Coronary artery (tissue), 2 donors: Measurements from ENCODE around the gene TMPRSS4.
"Not testable (repeated sequence)": the region's sequence is repeated elsewhere in the genome, so short reads cannot be mapped to it uniquely, and the experiment has no call there.

Source experiments
- DNase-seq: peaks from one replicate; pipeline ENCODE4 v3.0.0-alpha.2; 2017; ENCODE audit warnings: low spot score
- H3K27ac ChIP-seq, 2 donors: fragments of 200-600 bp; sonication (generic); one replicate each; pipeline ENCODE4 v1.5.1; 2016 to 2019
- H3K4me3 ChIP-seq: fragments of 200-600 bp; sonication (generic); 2 replicates; pipeline ENCODE4 v1.5.1; 2016; ENCODE audit warnings: mild to moderate bottlenecking, moderate library complexity
- TF ChIP-seq, protein P1 (sequence below): fragments of 200-600 bp; sonication (generic); IDR thresholded peaks from one replicate; pipeline ENCODE4 v1.5.1; 2019; ENCODE audit warnings: antibody characterized with exemption

Gene TMPRSS4

DNA sequence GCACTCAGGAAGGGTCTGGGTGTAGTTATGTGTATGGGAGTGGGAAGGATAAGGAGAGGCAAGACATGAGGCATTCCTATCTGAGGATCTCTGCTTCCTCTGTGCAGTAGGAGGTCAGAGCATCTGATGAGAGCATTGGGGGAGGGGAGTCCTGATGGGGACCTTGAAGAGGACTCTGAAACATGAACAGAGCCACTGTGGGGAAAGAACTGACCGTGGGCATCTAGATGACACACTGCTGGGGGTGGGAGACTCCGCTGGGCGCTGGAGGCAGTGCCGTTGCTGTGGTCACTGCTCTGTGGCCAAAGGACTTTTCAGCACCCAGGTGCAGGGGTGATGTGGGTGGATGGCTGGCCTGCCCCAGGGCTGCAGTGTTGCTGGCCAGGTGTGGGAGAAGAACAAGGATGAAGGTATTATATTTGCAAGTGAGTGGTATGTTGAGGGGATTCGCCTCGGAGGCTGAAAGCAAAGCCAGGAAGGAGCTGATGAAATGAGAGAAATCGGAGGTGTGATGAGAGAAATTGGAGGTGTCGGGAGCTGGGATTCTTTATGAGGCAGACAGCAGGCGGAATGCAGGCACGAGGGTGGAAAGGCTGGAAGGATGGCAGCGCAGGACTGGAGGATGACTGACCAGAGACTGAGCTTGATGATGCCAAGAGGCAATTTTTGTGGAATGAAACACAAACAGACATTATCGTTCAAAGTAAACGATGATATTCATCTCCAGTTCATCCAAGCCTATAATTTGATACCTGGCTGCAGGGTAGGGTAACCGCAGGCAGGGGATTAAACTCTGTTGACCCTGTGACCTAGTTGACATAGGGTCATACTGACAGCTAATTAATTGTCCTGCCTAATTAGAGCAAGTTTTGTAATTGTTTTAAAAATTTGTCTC is 19.4 kb upstream of the TMPRSS4 start:
- peak; percentile 41 for DNase-seq
- TF ChIP-seq, protein P1, sequence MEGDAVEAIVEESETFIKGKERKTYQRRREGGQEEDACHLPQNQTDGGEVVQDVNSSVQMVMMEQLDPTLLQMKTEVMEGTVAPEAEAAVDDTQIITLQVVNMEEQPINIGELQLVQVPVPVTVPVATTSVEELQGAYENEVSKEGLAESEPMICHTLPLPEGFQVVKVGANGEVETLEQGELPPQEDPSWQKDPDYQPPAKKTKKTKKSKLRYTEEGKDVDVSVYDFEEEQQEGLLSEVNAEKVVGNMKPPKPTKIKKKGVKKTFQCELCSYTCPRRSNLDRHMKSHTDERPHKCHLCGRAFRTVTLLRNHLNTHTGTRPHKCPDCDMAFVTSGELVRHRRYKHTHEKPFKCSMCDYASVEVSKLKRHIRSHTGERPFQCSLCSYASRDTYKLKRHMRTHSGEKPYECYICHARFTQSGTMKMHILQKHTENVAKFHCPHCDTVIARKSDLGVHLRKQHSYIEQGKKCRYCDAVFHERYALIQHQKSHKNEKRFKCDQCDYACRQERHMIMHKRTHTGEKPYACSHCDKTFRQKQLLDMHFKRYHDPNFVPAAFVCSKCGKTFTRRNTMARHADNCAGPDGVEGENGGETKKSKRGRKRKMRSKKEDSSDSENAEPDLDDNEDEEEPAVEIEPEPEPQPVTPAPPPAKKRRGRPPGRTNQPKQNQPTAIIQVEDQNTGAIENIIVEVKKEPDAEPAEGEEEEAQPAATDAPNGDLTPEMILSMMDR = no peak

GRCh38 chr11:118058311-118059245 is 18.3 kb upstream of the TMPRSS4 start:
- peak; percentile 67 for DNase-seq
- Histone ChIP-seq H3K27ac (no peak overlapping the region), H3K4me3 (no peak overlapping the region)
- TF ChIP-seq, protein P1 = no peak

More for the DNA sequence above, 19.4 kb upstream of the TMPRSS4 start:
- Histone ChIP-seq H3K4me3 (no peak overlapping the region), H3K27ac (no peak overlapping the region)

- H3K4me3 ChIP-seq = no peak overlapping the region
- DNase-seq = peak; percentile 62
- TF ChIP-seq, protein P1 = no peak
These were observed 17.5 kb upstream of the TMPRSS4 start for GRCh38 chr11:118059246-118059940.

GRCh38 chr11:118060081-118060661 is 16.7 kb upstream of the TMPRSS4 start:
- TF ChIP-seq, protein P1 = no peak
- Histone ChIP-seq H3K27ac (no peak overlapping the region), H3K4me3 (no peak overlapping the region)
- DNase-seq = peak; percentile 50

More at GRCh38 chr11:118059246-118059940, 17.5 kb upstream of the TMPRSS4 start:
- no peak overlapping the region for H3K27ac ChIP-seq

GRCh38 chr11:118060869-118061268 is 16.0 kb upstream of the TMPRSS4 start:
- peak; percentile 52 for DNase-seq
- TF ChIP-seq, protein P1 = no peak
- Histone ChIP-seq H3K4me3 (no peak overlapping the region), H3K27ac (no peak overlapping the region)

DNA sequence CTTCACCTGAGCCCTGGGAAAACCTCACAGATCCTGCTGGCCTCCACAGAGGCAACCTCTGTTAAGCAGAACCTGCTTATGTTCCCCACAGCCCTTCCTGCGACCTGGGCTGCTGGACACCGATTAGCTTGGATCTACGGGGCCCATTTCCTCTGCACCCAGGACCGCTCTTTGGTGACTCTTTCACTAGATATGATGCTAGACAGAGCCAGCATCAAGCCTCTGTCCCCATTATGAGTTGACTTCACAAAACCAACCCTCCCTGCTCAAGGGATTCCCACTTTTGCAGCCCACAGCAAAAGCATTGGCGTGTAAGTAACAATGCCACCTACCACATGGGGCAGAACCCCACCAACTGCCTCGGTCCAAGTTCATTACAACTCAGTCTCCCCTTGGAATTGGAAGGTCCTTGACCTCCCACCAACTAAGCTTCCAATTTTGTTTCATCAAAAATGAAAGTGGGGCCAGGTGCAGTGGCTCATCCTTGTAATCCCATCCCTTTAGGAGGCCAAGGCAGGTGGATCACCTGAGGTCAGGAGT is 15.2 kb upstream of the TMPRSS4 start:
- DNase-seq = peak; percentile 45
- no peak overlapping the region for H3K27ac ChIP-seq
- TF ChIP-seq, protein P1 = no peak
- no peak overlapping the region for H3K4me3 ChIP-seq

- not testable (repeated sequence) for H3K4me3 ChIP-seq, H3K27ac ChIP-seq
- peak; percentile 40 for DNase-seq
These were observed 14.7 kb upstream of the TMPRSS4 start for GRCh38 chr11:118062181-118062580.

- peak; percentile 4 for DNase-seq
- not testable (repeated sequence) for H3K4me3 ChIP-seq
These were observed 14.2 kb upstream of the TMPRSS4 start for GRCh38 chr11:118062631-118063030.

More at GRCh38 chr11:118062631-118063030, 14.2 kb upstream of the TMPRSS4 start:
- not testable (repeated sequence) for H3K27ac ChIP-seq
